H1 (cell line): ENCODE results near the gene DELE1. TPM values are rescaled to one million over a fixed set of nuclear protein-coding genes. Genes with fewer than 3 reads are reported as not detected.

Experiments
- CTCF ChIA-PET: fragments of 300-600 bp; sonication (Branson Sonifier 250); formaldehyde crosslinking; loops from one replicate; lab custom pipeline; 2021; ENCODE audit not compliant: partially characterized antibody; lab: Charles Lee
- POLR2A ChIA-PET: fragments of 300-600 bp; sonication (Branson Sonifier 250); formaldehyde crosslinking; loops from one replicate; lab custom pipeline; 2021; ENCODE audit warnings: inconsistent platforms; ENCODE audit not compliant: partially characterized antibody; lab: Charles Lee
- DNase-seq, 2 experiments: peaks; one replicate each; pipeline versions ENCODE4 v3.0.0 to v3.0.0-alpha.2; 2010 to 2022; ENCODE audit warnings: low spot score in 2 of 2, low read depth in 1 of 2, mixed read lengths in 1 of 2
- FAIRE-seq: peaks from 2 replicates; lab custom pipeline; 2011; peaks lifted over from hg19 to GRCh38; lab: Jason Lieb, UNC
- H2AFZ ChIP-seq: 2 replicates; pipeline ENCODE4 v1.8.1; 2012; ENCODE audit warnings: low read length, inconsistent platforms
- H2AK5ac ChIP-seq: 2 replicates; pipeline ENCODE4 v1.6.1; 2013; ENCODE audit warnings: low read depth, low read length
- H2BK120ac ChIP-seq: replicated peaks from 2 replicates; pipeline ENCODE3; 2013; ENCODE audit warnings: low read depth, low read length, inconsistent platforms
- H2BK12ac ChIP-seq: 2 replicates; pipeline ENCODE4 v1.6.1; 2013; ENCODE audit warnings: low read depth, low read length
- H2BK15ac ChIP-seq: 2 replicates; pipeline ENCODE4 v1.6.1; 2013; ENCODE audit warnings: low read length
- H2BK20ac ChIP-seq: 2 replicates; pipeline ENCODE4 v1.6.1; 2013; ENCODE audit warnings: low read length
- H2BK5ac ChIP-seq: 2 replicates; pipeline ENCODE4 v1.6.1; 2013; ENCODE audit warnings: low read depth, low read length
- H3K14ac ChIP-seq: 2 replicates; pipeline ENCODE4 v1.6.1; 2013; ENCODE audit warnings: inconsistent platforms; ENCODE audit not compliant: insufficient read length
- H3K18ac ChIP-seq: 2 replicates; pipeline ENCODE4 v1.6.1; 2013; ENCODE audit warnings: low read length; ENCODE audit errors: extremely low read depth
- H3K23ac ChIP-seq: 2 replicates; pipeline ENCODE4 v1.6.1; 2013; ENCODE audit warnings: inconsistent platforms; ENCODE audit not compliant: insufficient read length
- H3K23me2 ChIP-seq: 2 replicates; pipeline ENCODE4 v1.6.1; 2013; ENCODE audit warnings: low read depth, low read length
- H3K27ac ChIP-seq: 2 replicates; pipeline ENCODE4 v1.6.1; 2011; ENCODE audit warnings: low read depth, low read length, inconsistent platforms
- H3K27me3 ChIP-seq, 4 experiments: replicated peaks in 1 of 4; 1 replicate in 1 of 4; 2 replicates in 3 of 4; pipeline versions ENCODE4 v1.6.1 to v1.8.1; 2011 to 2013; ENCODE audit warnings: low read length in 3 of 4, mild to moderate bottlenecking in 3 of 4, inconsistent platforms in 2 of 4, mixed read lengths in 2 of 4, moderate library complexity in 1 of 4; ENCODE audit not compliant: control insufficient read depth in 3 of 4, insufficient read depth in 3 of 4; ENCODE audit errors: extremely low read depth in 1 of 4
- H3K36me3 ChIP-seq, 4 experiments: 2 replicates each; pipeline versions ENCODE4 v1.6.1 to v1.8.1; 2011 to 2013; ENCODE audit warnings: mild to moderate bottlenecking in 4 of 4, low read length in 3 of 4, moderate library complexity in 2 of 4, control low read depth in 1 of 4, inconsistent platforms in 1 of 4; ENCODE audit not compliant: insufficient read depth in 4 of 4, control insufficient read depth in 2 of 4
- H3K4ac ChIP-seq: replicated peaks from 2 replicates; pipeline ENCODE3; 2013; ENCODE audit warnings: low read length, low read depth, mixed read lengths, inconsistent platforms; ENCODE audit not compliant: insufficient read length
- H3K4me1 ChIP-seq, 4 experiments: replicated peaks in 1 of 4; 1 replicate in 1 of 4; 2 replicates in 3 of 4; pipeline versions ENCODE4 v1.6.1 to v1.8.1; 2011 to 2013; ENCODE audit warnings: low read length in 3 of 4, inconsistent platforms in 2 of 4, mixed read lengths in 1 of 4; ENCODE audit not compliant: insufficient read depth in 4 of 4, control insufficient read depth in 3 of 4
- H3K4me2 ChIP-seq, 2 experiments: 2 replicates each; pipeline versions ENCODE4 v1.6.1 to v1.8.1; 2011 to 2013; ENCODE audit warnings: low read depth in 2 of 2, low read length in 2 of 2, control low read depth in 1 of 2, inconsistent platforms in 1 of 2, mild to moderate bottlenecking in 1 of 2; ENCODE audit not compliant: insufficient read depth in 1 of 2
- H3K4me3 ChIP-seq, 4 experiments: fragments of 200-600, 300-600 bp in 1 of 4; sonication (generic), shearing (Covaris generic), sonication (Bioruptor Twin) in 1 of 4; 2 replicates each; pipeline versions ENCODE4 v1.5.1 to v1.8.1; 2011 to 2016; ENCODE audit warnings: low read length in 4 of 4, low read depth in 3 of 4, control low read depth in 2 of 4, inconsistent platforms in 2 of 4, mild to moderate bottlenecking in 2 of 4, mixed read lengths in 1 of 4, moderate library complexity in 1 of 4; ENCODE audit not compliant: insufficient read depth in 2 of 4; ENCODE audit errors: extremely low read depth in 1 of 4
- H3K56ac ChIP-seq: replicated peaks from 2 replicates; pipeline ENCODE3; 2013; ENCODE audit warnings: low read depth, mild to moderate bottlenecking, mixed read lengths, low read length, inconsistent platforms; ENCODE audit not compliant: insufficient read length
- H3K79me1 ChIP-seq: 2 replicates; pipeline ENCODE4 v1.6.1; 2013; ENCODE audit warnings: low read depth, low read length, control low read depth
- H3K79me2 ChIP-seq, 2 experiments: 2 replicates each; pipeline versions ENCODE4 v1.6.1 to v1.8.1; 2012 to 2013; ENCODE audit warnings: low read length in 2 of 2, mild to moderate bottlenecking in 2 of 2, inconsistent platforms in 1 of 2; ENCODE audit not compliant: insufficient read depth in 2 of 2, control insufficient read depth in 1 of 2
- H3K9ac ChIP-seq, 4 experiments: replicated peaks in 1 of 4; 1 replicate in 1 of 4; 2 replicates in 3 of 4; pipeline versions ENCODE4 v1.6.1 to v1.8.1; 2011 to 2013; ENCODE audit warnings: low read depth in 3 of 4, low read length in 3 of 4, control low read depth in 2 of 4, mild to moderate bottlenecking in 2 of 4, moderate library complexity in 2 of 4, inconsistent platforms in 1 of 4; ENCODE audit errors: extremely low read depth in 1 of 4
- H3K9me3 ChIP-seq, 2 experiments: 2 replicates each; pipeline versions ENCODE4 v1.6.1 to v1.8.1; 2012 to 2013; ENCODE audit warnings: mild to moderate bottlenecking in 2 of 2, moderate library complexity in 2 of 2, control low read depth in 1 of 2, inconsistent platforms in 1 of 2, low read depth in 1 of 2, low read length in 1 of 2, mixed read lengths in 1 of 2; ENCODE audit not compliant: insufficient read depth in 2 of 2
- H4K20me1 ChIP-seq, 2 experiments: replicated peaks in 1 of 2; 2 replicates each; pipeline versions ENCODE3 to v1.8.1; 2011 to 2013; ENCODE audit warnings: inconsistent platforms in 2 of 2, low read length in 2 of 2, mild to moderate bottlenecking in 1 of 2; ENCODE audit not compliant: insufficient read depth in 2 of 2, control insufficient read depth in 1 of 2
- H4K5ac ChIP-seq: 2 replicates; pipeline ENCODE4 v1.6.1; 2013; ENCODE audit warnings: low read length, low read depth, mixed read lengths, inconsistent platforms; ENCODE audit not compliant: insufficient read length
- H4K8ac ChIP-seq: 2 replicates; pipeline ENCODE4 v1.8.0; 2013; ENCODE audit warnings: mild to moderate bottlenecking, moderate library complexity, low read length, inconsistent platforms; ENCODE audit not compliant: insufficient read depth; ENCODE audit errors: extremely low read depth
- H4K91ac ChIP-seq: replicated peaks from 2 replicates; pipeline ENCODE3; 2013; ENCODE audit warnings: low read length, mixed read lengths, inconsistent platforms; ENCODE audit not compliant: insufficient read length
- POU5F1 ChIP-seq: IDR thresholded peaks from 2 replicates; pipeline ENCODE4 v1.6.1; 2011; ENCODE audit warnings: low read depth, mild to moderate bottlenecking, low read length, moderate library complexity
- WGBS, 2 experiments: shearing (Covaris generic) in 1 of 2; methylation state at CpG; one replicate each; pipeline versions ENCODE4 v1.1.6 to v1.1.7; 2013 to 2015; ENCODE audit warnings: low lambda C conversion rate in 2 of 2, mixed read lengths in 2 of 2, inconsistent platforms in 1 of 2, low coverage in 1 of 2, missing lambda C conversion rate in 1 of 2; ENCODE audit not compliant: insufficient replicate concordance in 2 of 2, insufficient coverage in 1 of 2, insufficient read length in 1 of 2; ENCODE audit errors: extremely low coverage in 1 of 2, missing lambda C conversion rate in 1 of 2; 5-methylcytosine and 5-hydroxymethylcytosine counted together
- polyA plus RNA-seq, 7 experiments: library from polyadenylated mRNA; depleted of rRNA in 3 of 7; stranded (reverse) in 5 of 7; unstranded in 2 of 7; fragments of >200 nt in 5 of 7; fragments of 200-250 nt in 2 of 7; gene quantifications; 1 replicate in 5 of 7; 2 replicates in 1 of 7; 4 replicates in 1 of 7; pipeline versions ENCODE4 v1.2.1 to v1.2.3, GENCODE V29; 2011 to 2013; ENCODE audit warnings: missing spikeins in 2 of 7, mixed read lengths in 2 of 7
- total RNA-seq: library from RNA; stranded (reverse); fragmentation: NEBNext Ultra II Directional; extraction: Animal tissue kit (Norgen Biotek cat#: 25700); gene quantifications from 2 replicates; pipeline ENCODE4 v1.2.1, GENCODE V29; 2021

DELE1 gene
- total and polyA plus RNA-seq, 2 of the 8 experiments (the other 6 are each of a cell fraction or from before 2014, with no cell fraction given) = 61.4 to 114 TPM

DNA sequence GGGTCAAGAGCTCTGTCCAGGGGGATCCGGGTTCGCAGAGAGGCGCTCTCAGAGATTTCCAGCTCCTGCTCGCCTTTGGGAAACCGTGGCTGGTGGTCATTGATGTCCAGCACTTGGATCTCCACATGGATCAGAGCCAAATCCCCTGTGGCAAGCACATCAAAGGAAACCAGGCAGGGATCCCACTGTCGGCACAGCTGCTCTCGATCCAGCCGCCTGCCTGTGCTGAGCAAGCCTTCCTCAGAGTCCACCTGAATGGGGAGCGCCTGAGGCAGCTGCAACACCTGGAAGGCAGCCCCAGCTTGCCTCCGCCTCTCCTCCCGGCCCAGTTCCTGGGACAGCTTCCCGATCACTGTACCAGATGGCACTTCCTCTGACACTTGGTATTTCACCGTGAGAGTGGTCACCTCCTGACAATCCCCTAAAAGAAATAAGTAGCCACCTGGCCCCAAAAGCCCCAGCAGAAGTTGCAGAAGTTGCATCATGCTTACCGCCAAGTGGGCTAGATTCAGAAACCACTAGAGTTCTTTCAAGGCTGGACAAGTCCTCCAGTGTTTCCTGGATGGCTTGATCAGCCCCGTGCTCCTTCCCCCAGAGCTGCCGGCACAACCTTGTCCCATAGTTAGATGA, 33.8 kb downstream of the DELE1 start:
- no peak overlapping the region for H4K5ac ChIP-seq
- 89% methylated on average over 16 of the region's 16 CpGs; no CpG with 5 or more reads in 1 of the 2 experiments for WGBS, 2 experiments
- no peak overlapping the region for H3K56ac ChIP-seq
- H3K9ac ChIP-seq = no peak overlapping the region
- no peak overlapping the region for H3K27ac ChIP-seq
- H3K9me3 ChIP-seq = no peaks in the 10 kb centered on the region
- no peak overlapping the region; the same call in 1 of the 2 replicates for H2AK5ac ChIP-seq
- H2BK20ac ChIP-seq = no peak overlapping the region
- no peaks in the 10 kb centered on the region for H3K23me2 ChIP-seq
- no peak overlapping the region for H3K4me3 ChIP-seq
- H4K8ac ChIP-seq = no peak overlapping the region
- H2BK12ac ChIP-seq = no peak overlapping the region
- no peak overlapping the region for H3K14ac ChIP-seq
- no peak for TF ChIP-seq POU5F1
- no peak overlapping the region for H3K4ac ChIP-seq
- no peaks in the 10 kb centered on the region for H4K20me1 ChIP-seq
- H3K27me3 ChIP-seq = no peaks in the 10 kb centered on the region; a peak in 1 of 7 replicates
- H3K23ac ChIP-seq = no peak overlapping the region
- peaks cover 2 to 9% (median 9%) of the 10 kb centered on the region in 4 experiments; a peak in 6 of 7 replicates for H3K4me1 ChIP-seq
- no peak overlapping the region for H2AFZ ChIP-seq
- no peak overlapping the region for H2BK5ac ChIP-seq
- no peaks in the 10 kb centered on the region for H3K36me3 ChIP-seq
- no peak overlapping the region for H3K18ac ChIP-seq
- no peak overlapping the region; the same call in 1 of the 2 replicates for H2BK15ac ChIP-seq
- no peaks in the 10 kb centered on the region for H3K79me2 ChIP-seq
- no peak overlapping the region for H4K91ac ChIP-seq
- FAIRE-seq = no peak
- no peak overlapping the region for H2BK120ac ChIP-seq
- ChIA-PET POLR2A (interaction anchor here (0.6 to 9.2 kb wide), 5 partner anchors 14 to 80 kb away, joined by 3 to 121 read pairs (median 4); partner anchors contain the start of gene DELE1), CTCF (interaction anchor here (0.7 to 13.3 kb wide), 18 partner anchors 12 to 288 kb away, joined by 3 to 324 read pairs (median 4); partner anchors contain the start of genes PCDH1 and RNF14)
- DNase-seq = no peak
- H3K79me1 ChIP-seq = no peaks in the 10 kb centered on the region
- H3K4me2 ChIP-seq = no peak overlapping the region
